Hair follicular keratinocyte (primary cell): Measurements from ENCODE around the gene TMEM156. TPM values are rescaled to one million over a fixed set of nuclear protein-coding genes. Genes with fewer than 3 reads are reported as not detected.

Experiments used
- total RNA-seq: library from RNA; depleted of rRNA; stranded (reverse); fragments of >200 nt; gene quantifications from 2 replicates; pipeline ENCODE4 v1.2.3, GENCODE V29; 2015

TMEM156 gene
- 5.6 and 6.5 TPM in 2 replicates for total RNA-seq

GRCh38 chr4:39032218-39033085 is at the start of gene TMEM156:
TMEM156 (minus strand) TSS chr4:39032409; CDS start chr4:39032313, 96 bp downstream.

DNA sequence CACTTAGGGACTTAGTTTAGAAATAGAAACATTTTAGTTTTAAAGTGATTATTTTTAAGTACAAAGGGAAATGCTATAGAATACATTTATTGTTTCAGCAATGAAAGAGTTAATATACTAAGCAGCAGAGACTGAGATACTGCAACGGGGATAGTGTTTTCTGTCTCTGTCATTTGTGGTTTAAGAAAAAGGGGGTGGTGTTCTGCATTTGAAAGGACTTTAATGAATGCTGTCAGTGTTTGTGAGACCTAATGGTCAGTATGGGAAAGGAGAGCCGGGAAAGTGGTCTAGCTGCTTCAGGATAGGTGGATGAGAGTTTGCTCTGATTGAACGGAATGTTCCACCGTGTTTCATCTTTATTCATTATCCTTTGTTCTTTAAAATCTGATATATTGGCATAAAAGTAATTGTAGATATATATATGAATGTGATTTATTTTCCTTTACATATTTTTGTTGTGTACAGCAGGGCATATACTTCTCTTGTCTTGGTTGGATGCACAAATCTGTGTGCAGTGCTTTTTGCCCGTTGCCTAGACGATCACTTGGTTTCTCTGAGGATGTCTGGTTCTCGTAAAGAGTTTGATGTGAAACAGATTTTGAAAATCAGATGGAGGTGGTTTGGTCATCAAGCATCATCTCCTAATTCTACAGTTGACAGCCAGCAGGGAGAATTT is 30.0 kb upstream of the TMEM156 start, which contains the start of gene KLHL5:
Gene KLHL5 (plus strand): TSS at position 139 of the 676 bp plus-strand sequence. CDS start 421 bp downstream, at position 560.

Other genes with a start within 250 kb of the TMEM156 start
- gene TLR10, start 249.4 kb downstream of the TMEM156 start, total RNA-seq: not detected in 2 replicates
- 0.61 and 2.4 TPM in 2 replicates for gene TLR1, start 227.6 kb downstream of the TMEM156 start, total RNA-seq
- 1.9 and 2.0 TPM in 2 replicates for gene TLR6, start 175.6 kb downstream of the TMEM156 start, total RNA-seq
- gene FAM114A1, start 164.6 kb downstream of the TMEM156 start, total RNA-seq: 71.3 and 76.6 TPM in 2 replicates
- gene KLHL5, start 29.8 kb upstream of the TMEM156 start, total RNA-seq: 40.0 and 52.6 TPM in 2 replicates
- gene WDR19, start 150.1 kb upstream of the TMEM156 start, total RNA-seq: 8.0 and 10.4 TPM in 2 replicates